Measurements from ENCODE around the gene CSTF1.

DNA sequence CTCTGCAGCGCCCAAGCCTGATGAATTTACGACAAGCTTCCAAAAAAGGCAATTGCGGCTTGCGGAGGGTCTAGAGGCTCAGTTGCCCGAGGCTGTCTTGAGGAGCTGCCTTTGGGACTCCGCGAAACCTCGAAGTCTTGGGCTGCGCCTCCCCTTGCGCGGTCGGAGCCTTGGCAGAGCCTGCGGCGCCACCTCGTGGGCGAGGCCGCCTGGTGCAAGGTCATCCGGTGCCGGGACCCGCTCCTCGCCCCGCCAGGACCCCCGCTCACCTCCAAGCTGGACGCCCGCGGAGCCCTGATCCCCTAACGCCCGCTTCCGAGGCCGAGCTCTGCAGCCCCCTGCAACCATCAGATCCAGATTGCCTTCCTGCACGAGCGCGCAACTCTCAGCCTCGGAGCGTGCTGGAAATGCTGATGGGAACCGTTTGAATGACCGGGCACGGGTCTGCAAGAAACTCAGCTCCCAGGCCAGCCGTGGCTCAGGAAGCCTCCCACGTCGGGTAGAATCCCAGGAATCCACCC is 48.5 kb upstream of the CSTF1 start:
- TF ChIP-seq GATA2 (IDR thresholded peaks at IDR 0.05; ENCODE audit: low read depth, low read length) (no peak), GATA3 (IDR thresholded peaks at IDR 0.05; ENCODE audit: low read depth, low read length) (no peak)

Data from SH-SY5Y (cell line).